ENCODE measurements around the gene CRISP2.
"Not testable (repeated sequence)": the region's sequence is repeated elsewhere in the genome, so short reads cannot be mapped to it uniquely, and the experiment has no call there.

Gene CRISP2

GRCh38 chr6:49713346-49713745 is at the start of gene CRISP2:
TSS of gene CRISP2 (minus strand) at chr6:49713543. CDS start at chr6:49709196, 4,347 bp downstream.
- peak; percentile 42 for DNase-seq

GRCh38 chr6:49744259-49744658 is 30.9 kb upstream of the CRISP2 start, which contains the start of gene CRISP3:
TSS of gene CRISP3 (minus strand) at chr6:49744388. CDS start at chr6:49744367, 21 bp downstream.
- DNase-seq: no peak

GRCh38 chr6:49743429-49743828 is 30.1 kb upstream of the CRISP2 start:
- DNase-seq: no peak

GRCh38 chr6:49739423-49739822 is 26.1 kb upstream of the CRISP2 start:
- DNase-seq: peak; percentile 64

GRCh38 chr6:49736017-49736508 is 22.7 kb upstream of the CRISP2 start:
- no peak for DNase-seq

GRCh38 chr6:49733680-49734079 is 20.3 kb upstream of the CRISP2 start:
- DNase-seq: peak; percentile 87

GRCh38 chr6:49732781-49733180 is 19.4 kb upstream of the CRISP2 start:
- no peak for DNase-seq

- no peak for DNase-seq
Observed at GRCh38 chr6:49730251-49730650, 16.9 kb upstream of the CRISP2 start.

GRCh38 chr6:49723917-49724316 is 10.6 kb upstream of the CRISP2 start:
- DNase-seq: not testable (repeated sequence)

- no peak for DNase-seq
Observed at GRCh38 chr6:49721297-49721696, 8.0 kb upstream of the CRISP2 start.

- no peak for DNase-seq
Observed at GRCh38 chr6:49720372-49720771, 7.0 kb upstream of the CRISP2 start.

- DNase-seq: no peak
Observed at GRCh38 chr6:49698478-49698877, 14.9 kb downstream of the CRISP2 start.

- no peak for DNase-seq
Observed at GRCh38 chr6:49693512-49693911, 19.8 kb downstream of the CRISP2 start.

GRCh38 chr6:49692534-49692933 is 20.8 kb downstream of the CRISP2 start:
- no peak for DNase-seq

GRCh38 chr6:49676671-49677281 is 36.6 kb downstream of the CRISP2 start:
- DNase-seq: no peak

- no peak for DNase-seq
Observed at GRCh38 chr6:49675816-49676215, 37.5 kb downstream of the CRISP2 start.

- DNase-seq: no peak
Observed at GRCh38 chr6:49668083-49668511, 45.2 kb downstream of the CRISP2 start.

- no peak for DNase-seq
Observed at GRCh38 chr6:49666930-49667757, 46.2 kb downstream of the CRISP2 start.

- no peak for DNase-seq
Observed at GRCh38 chr6:49666480-49666879, 46.9 kb downstream of the CRISP2 start.

- no peak for DNase-seq
Observed at GRCh38 chr6:49664817-49665216, 48.5 kb downstream of the CRISP2 start.

- DNase-seq: not testable (repeated sequence)
Observed at GRCh38 chr6:49664054-49664453, 49.3 kb downstream of the CRISP2 start.

- DNase-seq: no peak
Observed at GRCh38 chr6:49662892-49663261, 50.5 kb downstream of the CRISP2 start.

- no peak for DNase-seq
Observed at GRCh38 chr6:49662231-49662891, 51.0 kb downstream of the CRISP2 start.

- no peak for DNase-seq
Observed at GRCh38 chr6:49653942-49654341, 59.4 kb downstream of the CRISP2 start.

Data from DMS79 treated with DMSO at 0.1 percent for 48 hours (cell line).